NT2/D1 (cell line): ENCODE data around the gene SUN5.

Experiments
- SUZ12 ChIP-seq: IDR thresholded peaks from 2 replicates; pipeline ENCODE4 v1.6.1; 2011; ENCODE audit not compliant: insufficient read length, insufficient read depth; ENCODE audit errors: extremely low read depth
- YY1 ChIP-seq: IDR thresholded peaks from 2 replicates; pipeline ENCODE4 v1.6.1; 2011; ENCODE audit not compliant: insufficient read length, insufficient read depth

DNA sequence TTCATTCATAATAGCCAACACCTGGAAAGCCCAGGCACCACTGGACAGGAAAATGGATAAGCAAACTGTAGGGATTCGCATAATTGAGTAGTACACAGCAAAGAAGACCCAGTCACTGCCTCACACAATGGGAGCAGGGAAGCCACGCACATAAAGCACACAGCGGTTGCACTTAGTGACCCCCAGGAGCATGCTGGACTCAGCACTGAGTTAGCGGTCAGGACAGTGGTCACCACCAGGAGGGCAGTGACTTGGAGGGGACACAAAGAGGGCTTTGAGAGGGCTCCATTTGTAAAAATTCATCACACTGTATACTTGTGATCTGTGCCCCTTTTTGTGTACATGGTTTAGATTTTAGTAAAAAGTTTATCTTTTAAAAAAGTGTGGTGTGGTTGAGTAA lies 47.1 kb upstream of the SUN5 start:
- TF ChIP-seq YY1 (no peak), SUZ12 (no peak)
